ENCODE data around the gene SLC25A12. TPM values are rescaled to one million over a fixed set of nuclear protein-coding genes. Genes with fewer than 3 reads are reported as not detected.
A peak's percentile ranks its signal among the peaks of the same experiment; 100 is the strongest.

SLC25A12 gene, protein sequence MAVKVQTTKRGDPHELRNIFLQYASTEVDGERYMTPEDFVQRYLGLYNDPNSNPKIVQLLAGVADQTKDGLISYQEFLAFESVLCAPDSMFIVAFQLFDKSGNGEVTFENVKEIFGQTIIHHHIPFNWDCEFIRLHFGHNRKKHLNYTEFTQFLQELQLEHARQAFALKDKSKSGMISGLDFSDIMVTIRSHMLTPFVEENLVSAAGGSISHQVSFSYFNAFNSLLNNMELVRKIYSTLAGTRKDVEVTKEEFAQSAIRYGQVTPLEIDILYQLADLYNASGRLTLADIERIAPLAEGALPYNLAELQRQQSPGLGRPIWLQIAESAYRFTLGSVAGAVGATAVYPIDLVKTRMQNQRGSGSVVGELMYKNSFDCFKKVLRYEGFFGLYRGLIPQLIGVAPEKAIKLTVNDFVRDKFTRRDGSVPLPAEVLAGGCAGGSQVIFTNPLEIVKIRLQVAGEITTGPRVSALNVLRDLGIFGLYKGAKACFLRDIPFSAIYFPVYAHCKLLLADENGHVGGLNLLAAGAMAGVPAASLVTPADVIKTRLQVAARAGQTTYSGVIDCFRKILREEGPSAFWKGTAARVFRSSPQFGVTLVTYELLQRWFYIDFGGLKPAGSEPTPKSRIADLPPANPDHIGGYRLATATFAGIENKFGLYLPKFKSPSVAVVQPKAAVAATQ
- total RNA-seq (19.6 and 21.0 TPM in 2 replicates), polyA plus RNA-seq (8.9 and 10.0 TPM in 2 replicates), polyA minus RNA-seq (12.9 and 15.6 TPM in 2 replicates)
- 23.2 TPM for total RNA-seq (2013)

- intact Hi-C loops (cut with micrococcal nuclease) = loop anchor here (1.0 to 5.0 kb wide), 4 partner anchors 28 to 663 kb away; partner anchors contain the start of genes DYNC1I2, HAT1, METAP1D and PDK1
- Mint-ChIP-seq H3K27ac (peak within 1 kb of the TSS; percentile 91), H3K9me3 (ENCODE audit: insufficient read depth) (no peaks in the 10 kb centered on the region), H3K4me3 (peak within 1 kb of the TSS; percentile 99), H3K4me1 (peaks cover 25% of the 10 kb centered on the region), H3K27me3 (no peaks in the 10 kb centered on the region)
- no peak for TF ChIP-seq CTCF (IDR thresholded peaks at IDR 0.05)
- no peak for TF ChIP-seq EZH2 (IDR thresholded peaks at IDR 0.05; ENCODE audit: borderline replicate concordance, insufficient read depth, low read depth, low read length, poor library complexity, severe bottlenecking)
- Histone ChIP-seq H3K9ac (ENCODE audit: low read length) (peak within 1 kb of the TSS; percentile 91), H3K4me2 (replicated peaks; ENCODE audit: low read depth, low read length, poor library complexity, severe bottlenecking) (peak within 1 kb of the TSS; percentile 85), H4K20me1 (ENCODE audit: control insufficient read depth, insufficient read depth, low read length, poor library complexity, severe bottlenecking) (no peaks in the 10 kb centered on the region), H3K4me1 (ENCODE audit: control insufficient read depth in 2 of 2, insufficient read depth in 2 of 2, low read length in 2 of 2) (peaks cover 14 to 16% of the 10 kb centered on the region in 2 donors), H3K79me2 (ENCODE audit: control insufficient read depth, insufficient read depth, low read length) (peaks cover 38% of the 10 kb centered on the region), H3K9me3 (ENCODE audit: control extremely low read depth in 1 of 3, control insufficient read depth in 2 of 3, insufficient read depth in 1 of 3, low read length in 2 of 3) (peaks cover 0 to 3% (median 1%) of the 10 kb centered on the region in 3 donors), H3K27me3 (replicated peaks in 1 of 4; ENCODE audit: control extremely low read depth in 1 of 4, control insufficient read depth in 3 of 4, insufficient read depth in 4 of 4, low read length in 3 of 4) (no peaks in the 10 kb centered on the region), H2AFZ (ENCODE audit: insufficient read depth, low read depth, low read length, poor library complexity, severe bottlenecking) (peak within 1 kb of the TSS; percentile 99), H3K27ac (ENCODE audit: low read length in 2 of 2) (peak within 1 kb of the TSS; percentile 69 to 88), H3K36me3 (replicated peaks in 1 of 2; ENCODE audit: control extremely low read depth in 1 of 2, control insufficient read depth in 1 of 2, extremely low read depth in 1 of 2, insufficient read depth in 2 of 2, low read length in 1 of 2) (peaks cover 0 to 4% of the 10 kb centered on the region in 2 experiments), H3K4me3 (ENCODE audit: control extremely low read depth in 1 of 5, extremely low read depth in 1 of 5, insufficient read depth in 1 of 5, low read depth in 2 of 5, low read length in 4 of 5) (peak within 1 kb of the TSS; percentile 78 to 93 (median 88))
- DNase-seq (peak; percentile 87), ATAC-seq (ENCODE audit: low read depth) (peak; percentile 92)
- WGBS (ENCODE audit: insufficient coverage) = under 1% methylated on average over 61 of the region's 63 CpGs
- CTCF ChIA-PET = interaction anchor here (0.5 to 2.0 kb wide), 4 partner anchors 17 to 322 kb away, joined by 3 to 11 read pairs (median 3); partner anchors contain the start of gene HAT1
- POLR2A ChIA-PET = interaction anchor here (0.7 to 2.5 kb wide), 2 partner anchors 28 to 192 kb away, joined by 3 to 10 read pairs; partner anchors contain the start of gene HAT1
Measured at GRCh38 chr2:171893824-171894611, at the start of gene SLC25A12. Gene SLC25A12 (minus strand): TSS chr2:171894244. CDS start chr2:171894214, 30 bp downstream.
